ENCODE data around the gene KRTAP4-12.
"Not testable (repeated sequence)": the region's sequence is repeated elsewhere in the genome, so short reads cannot be mapped to it uniquely, and the experiment has no call there.

Gene KRTAP4-12

DNA sequence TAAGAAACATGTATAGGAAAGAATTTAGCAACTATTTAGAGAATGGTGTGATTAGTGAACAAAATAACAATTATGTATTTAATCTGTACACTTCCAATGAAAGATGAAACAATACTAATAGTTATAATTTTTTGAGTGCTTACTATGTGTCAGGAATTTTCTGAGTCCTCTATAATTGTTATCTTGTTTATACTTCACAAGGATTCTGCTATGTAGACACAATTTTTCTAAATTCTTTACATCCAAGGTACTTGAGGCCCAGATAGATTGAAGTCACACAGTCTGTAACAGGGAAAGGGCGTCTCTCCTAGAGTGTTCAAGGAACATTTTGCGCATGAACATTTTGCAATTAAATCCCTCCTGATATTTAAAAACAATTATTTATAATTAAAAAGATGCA lies 1.1 kb upstream of the KRTAP4-12 start:
- no peak for DNase-seq

DNA sequence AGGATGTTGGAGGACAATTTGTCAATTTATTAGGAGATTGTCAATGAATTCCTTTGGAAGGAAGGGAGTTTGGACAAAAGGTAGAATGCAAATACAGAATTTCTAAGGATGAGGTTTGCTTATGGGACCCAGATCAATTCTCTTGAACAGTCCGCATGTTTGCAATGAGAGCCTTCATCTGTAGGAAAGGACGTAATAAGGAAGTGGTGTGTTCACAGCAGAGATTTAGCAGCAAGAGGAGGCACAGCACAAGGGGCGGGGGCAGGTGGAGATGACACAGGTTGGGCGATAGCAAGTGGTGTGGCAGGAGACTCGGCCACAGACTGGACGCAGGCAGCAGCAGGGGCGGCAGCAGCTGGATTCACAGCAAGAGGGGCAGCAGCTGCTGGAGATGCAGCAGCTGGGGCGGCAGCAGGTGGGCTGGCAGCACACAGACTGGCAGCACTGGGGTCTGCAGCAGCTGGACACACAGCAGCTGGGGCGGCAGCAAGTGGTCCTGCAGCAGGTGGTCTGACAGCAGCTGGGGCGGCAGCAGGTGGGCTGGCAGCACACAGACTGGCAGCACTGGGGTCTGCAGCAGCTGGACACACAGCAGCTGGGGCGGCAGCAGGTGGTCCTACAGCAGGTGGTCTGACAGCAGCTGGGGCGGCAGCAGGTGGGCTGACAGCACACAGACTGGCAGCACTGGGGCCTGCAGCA lies 541 bp downstream of the KRTAP4-12 start:
- not testable (repeated sequence) for DNase-seq

DNA sequence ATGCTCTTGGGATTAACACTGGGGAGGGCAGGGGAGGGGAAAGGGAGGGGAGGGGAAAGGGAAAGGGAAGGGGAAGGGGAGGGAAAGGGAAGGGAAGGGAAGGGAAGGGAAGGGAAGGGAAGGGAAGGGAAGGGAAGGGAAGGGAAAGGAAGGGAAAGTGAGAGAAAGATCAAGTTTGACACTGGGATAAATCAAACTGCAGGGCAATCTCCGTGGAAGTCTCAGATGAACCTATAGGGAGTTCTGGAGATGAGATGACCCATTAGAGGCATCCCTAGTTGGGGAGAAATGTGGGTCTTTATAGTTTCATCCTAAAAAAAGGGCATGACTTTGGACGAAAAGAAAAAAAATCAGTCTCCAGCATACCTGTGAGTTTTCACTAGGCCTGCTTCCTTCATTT lies 2.2 kb downstream of the KRTAP4-12 start:
- no peak for DNase-seq

DNA sequence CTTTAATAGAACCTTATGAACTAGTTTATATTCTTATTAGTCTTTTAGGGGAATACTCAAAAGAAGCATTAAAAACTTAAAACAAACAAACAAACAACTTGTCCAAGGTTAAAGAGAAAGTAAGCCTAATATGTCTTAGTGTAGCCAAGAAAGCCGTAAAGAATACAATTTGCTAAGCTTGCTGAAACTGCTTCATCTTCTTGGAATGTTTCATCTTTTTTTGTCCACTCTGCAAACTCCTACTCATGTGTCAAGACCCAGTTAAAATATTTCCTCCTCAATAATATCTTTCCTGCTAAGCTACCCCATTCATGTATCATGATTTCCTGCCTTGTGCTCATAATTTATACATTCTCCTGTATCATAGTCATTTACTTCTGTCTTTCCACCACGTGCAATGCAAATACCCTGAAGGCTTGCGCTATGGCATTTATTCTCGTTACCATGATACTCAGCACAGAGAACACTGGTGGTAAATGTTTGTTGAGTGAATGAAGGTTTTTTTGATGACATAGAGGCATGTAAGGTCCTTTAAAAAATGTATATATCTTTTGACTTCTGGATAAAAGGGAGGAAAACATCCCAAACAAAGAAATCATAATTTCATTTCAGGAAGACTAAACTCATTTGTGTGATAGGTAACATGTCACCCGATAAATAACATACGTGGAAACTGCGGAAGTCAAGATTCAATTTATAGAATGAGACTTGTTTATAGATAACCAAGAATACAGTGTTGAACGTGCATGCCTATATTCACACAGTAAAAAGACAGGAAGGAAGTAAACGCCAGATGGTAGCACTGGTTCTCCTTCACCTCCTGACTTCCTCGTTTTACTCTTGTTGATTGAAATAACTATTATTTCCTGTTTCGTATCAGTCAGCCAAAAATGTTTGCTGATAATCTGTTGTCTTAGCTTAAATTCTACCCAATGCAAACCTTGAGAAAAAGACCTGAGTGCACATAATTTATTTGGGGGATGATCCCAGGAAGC lies 4.0 kb downstream of the KRTAP4-12 start:
- not testable (repeated sequence) for DNase-seq

DNA sequence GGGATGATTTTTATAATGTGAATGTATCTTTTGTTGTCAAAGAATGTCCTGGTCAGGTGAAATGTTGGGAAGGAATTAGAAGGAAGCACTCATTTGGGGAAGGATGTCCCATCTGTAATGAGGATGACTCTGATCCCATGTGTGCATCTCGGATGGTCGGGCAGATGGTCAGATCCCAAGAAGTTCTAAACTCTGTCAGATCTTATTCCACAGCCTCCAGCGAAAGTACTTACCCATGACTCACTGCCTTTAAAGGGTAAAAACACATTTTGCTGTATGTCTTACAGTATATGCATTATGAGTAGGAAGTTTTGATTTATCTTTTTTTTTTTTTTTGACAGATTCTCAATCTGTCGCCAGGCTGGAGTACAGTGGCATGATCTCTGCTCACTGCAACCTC lies 5.3 kb downstream of the KRTAP4-12 start:
- DNase-seq, result no peak

DNA sequence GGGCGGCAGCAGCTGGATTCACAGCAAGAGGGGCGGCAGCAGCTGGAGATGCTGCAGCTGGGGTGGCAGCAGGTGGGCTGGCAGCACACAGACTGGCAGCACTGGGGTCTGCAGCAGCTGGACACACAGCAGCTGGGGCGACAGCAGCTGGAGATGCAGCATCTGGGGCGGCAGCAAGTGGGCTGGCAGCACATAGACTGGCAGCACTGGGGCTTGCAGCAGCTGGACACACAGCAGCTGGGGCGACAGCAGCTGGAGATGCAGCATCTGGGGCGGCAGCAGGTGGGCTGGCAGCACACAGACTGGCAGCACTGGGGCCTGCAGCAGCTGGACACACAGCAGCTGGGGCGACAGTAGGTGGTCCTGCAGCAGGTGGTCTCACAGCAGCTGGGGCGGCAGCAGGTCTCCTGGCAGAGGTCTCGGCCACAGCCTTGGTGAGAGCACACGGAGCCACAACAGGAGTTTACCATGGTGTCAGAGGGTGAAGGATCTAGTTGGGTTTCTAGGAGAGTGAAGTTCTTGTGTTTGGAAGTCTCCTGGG lies 6.1 kb downstream of the KRTAP4-12 start, which contains the start of gene KRTAP4-11:
KRTAP4-11 (minus strand) TSS at position 528 of the 541 bp plus-strand sequence; CDS start at position 470, 58 bp downstream.
- not testable (repeated sequence) for DNase-seq

DNA sequence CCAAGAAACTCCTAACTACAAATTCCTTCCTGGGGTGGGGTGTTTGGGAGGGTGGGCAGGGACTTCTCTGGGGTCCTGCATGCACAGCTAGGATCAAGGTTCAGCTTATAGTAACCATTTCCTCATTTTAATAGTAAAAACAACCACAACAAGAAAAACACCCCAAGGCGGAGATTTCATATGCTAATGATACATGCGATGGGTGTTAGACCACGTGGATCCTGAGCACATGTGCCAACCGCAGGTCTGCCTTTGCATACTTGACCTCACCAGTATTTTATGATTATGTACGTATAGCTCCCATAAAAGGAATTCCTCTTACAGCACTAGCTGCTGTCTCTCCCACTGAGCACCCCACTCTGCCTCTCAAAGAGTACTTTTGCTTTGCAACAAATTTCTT lies 7.7 kb downstream of the KRTAP4-12 start:
- DNase-seq, result no peak

DNA sequence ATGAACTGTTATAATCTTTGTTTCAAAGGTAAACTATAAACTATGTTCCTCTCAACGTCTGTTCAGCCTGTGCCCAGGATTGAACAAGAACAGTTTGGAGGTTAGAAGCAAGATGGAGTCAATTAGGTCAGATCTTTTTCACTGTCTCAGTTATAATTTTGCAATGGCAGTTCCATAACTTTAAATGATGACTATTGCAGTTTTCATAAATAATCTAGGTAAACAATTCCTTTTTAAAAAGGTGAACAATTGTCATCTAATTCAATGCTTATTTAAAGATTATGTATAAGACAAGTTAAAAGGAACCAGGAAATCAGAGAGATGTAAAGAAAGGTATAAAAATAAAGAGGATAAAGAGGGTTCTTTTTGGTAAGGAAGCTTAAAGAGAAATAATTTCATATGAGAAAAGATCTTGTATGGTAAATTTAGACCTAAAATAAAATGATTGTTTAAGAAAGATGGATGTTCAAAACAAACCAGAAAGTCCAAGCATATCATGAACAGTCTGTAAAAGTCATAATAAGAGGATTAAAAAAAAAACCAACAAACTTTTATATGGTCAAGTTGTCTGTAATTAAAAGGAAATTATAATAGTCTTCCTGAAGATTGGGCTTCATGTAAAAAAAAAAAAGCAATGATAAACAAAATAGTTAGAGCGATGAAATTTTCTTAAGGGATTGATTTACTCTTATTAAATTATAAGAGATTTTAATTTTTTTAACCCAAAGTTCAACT lies 12.7 kb downstream of the KRTAP4-12 start:
- no peak for DNase-seq

DNA sequence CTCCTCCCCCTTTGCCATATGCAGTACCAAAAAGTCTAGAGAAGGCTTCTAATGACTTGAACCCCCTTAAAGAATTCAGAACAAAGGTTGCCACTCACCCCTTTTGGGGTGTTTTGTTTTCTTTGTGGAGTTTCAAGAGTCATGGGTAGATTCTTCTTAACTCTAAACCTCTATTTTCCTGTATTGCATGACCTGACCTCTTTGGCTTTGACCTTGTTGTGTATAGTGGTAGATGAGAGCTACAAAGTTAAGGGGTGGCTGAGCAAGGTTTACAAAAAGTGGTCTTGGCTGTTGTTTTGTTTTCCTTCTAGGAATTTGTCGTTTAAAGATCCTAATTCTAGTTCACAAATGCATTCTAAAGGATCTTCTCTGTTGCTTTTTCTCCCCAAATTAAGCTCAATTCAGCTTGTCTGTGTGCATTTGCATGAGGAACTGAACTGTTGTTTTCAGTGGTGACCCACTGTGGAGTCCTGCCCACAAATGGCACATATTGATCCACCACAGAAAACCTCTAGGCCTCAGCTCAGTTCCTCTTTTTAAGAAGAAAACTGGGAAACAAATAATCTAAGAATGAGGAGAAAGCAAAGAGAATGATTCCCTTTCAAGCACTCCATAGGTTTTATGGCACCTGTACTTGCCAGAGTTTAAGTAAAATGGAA lies 15.1 kb downstream of the KRTAP4-12 start:
- not testable (repeated sequence) for DNase-seq

DNA sequence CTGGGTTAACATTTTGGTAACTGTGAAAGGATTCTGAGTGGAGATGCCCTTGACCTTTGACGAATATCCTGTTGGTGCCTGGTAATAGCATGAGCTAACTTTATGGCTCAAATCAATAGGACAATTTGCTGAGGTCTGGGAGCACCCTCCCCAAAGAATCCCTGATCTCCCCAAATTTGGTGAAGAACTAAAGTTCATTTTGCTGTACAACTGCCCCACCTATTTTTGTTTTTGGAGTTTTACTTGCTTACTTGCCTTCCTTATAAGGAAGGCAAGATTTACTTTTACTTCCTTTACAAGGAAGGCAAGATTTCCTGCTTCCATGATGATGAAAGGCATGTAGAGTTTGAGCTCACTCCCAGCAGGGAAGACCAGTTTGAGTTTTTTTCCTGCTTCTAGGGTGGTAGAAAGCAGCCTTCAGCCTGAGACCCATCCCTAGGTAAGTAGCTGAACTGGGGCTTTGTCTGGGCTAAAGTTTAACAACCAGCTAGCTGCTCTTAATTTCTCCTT lies 16.0 kb downstream of the KRTAP4-12 start:
- DNase-seq, result no peak

DNA sequence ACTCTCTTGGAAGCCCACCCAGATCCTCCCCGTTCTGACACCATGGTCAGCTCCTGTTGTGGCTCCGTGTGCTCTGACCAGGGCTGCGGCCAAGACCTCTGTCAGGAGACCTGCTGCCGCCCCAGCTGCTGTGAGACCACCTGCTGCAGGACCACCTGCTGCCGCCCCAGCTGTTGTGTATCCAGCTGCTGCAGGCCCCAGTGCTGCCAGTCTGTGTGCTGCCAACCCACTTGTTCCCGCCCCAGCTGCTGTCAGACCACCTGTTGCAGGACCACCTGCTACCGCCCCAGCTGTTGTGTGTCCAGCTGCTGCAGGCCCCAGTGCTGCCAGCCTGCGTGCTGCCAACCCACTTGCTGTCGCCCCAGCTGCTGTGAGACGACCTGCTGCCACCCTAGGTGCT lies 18.6 kb downstream of the KRTAP4-12 start, which contains the start of gene KRTAP4-9:
KRTAP4-9 (plus strand) TSS at position 43 of the 400 bp plus-strand sequence; CDS start at position 43, 0 bp downstream.
- DNase-seq, result not testable (repeated sequence)

DNA sequence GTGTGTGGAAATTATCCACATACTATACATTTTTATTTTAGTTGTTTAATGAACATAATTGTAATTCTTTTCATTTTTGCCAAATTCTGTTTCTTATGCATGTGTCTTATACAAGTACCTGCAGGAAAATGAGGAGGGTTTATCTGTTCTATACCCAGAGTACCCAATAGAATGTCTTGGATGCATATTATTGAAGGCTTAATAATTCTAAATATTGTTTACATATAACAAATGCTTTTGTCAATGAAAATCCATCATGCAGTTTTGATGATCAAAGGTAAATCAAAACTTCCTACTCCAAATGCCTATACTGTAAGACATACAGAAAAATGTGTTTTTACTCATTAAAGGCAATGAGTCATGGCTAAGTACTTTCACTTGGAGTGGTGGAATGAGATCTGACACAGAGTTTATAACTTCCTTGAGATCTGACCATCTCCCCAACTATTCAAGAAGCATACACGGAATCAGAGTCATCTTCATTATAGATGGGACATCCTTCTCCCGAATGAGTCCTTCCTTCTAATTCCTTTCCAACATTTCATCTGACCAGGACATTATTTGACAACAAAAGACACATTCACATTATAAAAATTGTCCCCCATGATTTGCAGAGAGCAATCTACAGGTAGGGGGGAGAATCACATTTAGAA lies 19.5 kb downstream of the KRTAP4-12 start:
- DNase-seq, result not testable (repeated sequence)

DNA sequence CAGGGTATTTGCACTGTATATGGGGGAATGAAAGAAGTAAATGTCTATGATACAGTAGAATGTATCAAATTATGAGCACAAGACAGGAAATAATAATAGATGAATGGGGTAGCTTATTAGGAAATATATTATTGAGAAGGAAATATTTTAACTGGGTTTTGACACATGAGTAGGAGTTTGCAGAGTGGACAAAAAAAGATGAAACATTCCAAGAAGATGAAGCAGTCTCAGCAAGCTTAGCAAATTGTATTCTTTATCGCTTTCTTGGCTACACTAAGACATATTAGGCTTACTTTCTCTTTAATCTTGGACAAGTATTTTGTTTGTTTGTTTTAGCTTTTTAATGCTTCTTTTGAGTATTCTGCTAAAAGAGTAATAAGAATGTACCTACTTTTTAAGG lies 20.1 kb downstream of the KRTAP4-12 start:
- no peak for DNase-seq

DNA sequence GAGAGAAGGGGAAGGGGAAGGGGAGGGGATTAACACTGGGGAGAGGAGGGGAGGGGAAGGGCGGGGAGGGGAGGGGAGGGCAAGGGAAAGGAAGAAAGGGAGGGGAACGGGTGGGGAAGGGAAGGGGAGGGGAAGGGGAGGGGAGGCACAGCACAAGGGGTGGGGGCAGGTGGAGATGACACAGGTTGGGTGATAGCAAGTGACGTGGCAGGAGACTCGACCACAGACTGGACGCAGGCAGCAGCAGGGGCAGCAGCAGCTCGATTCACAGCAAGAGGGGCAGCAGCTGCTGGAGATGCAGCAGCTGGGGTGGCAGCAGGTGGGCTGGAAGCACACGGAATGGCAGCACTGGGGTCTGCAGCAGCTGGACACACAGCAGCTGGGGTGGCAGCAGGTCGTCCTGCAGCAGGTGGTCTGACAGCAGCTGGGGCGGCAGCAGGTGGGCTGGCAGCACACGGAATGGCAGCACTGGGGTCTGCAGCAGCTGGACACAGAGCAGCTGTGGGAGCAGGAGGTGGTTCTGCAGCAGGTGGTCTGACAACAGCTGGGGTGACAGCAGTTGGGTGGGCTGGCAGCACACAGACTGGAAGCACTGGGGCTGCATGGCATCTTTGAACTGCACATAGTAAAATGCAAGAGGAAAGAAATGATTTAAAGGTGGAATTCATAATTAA lies 22.3 kb downstream of the KRTAP4-12 start, which contains the start of gene KRTAP4-16:
KRTAP4-16 (minus strand) TSS at position 624 of the 674 bp plus-strand sequence; CDS start at position 624, 0 bp downstream.
- no peak for DNase-seq

DNA sequence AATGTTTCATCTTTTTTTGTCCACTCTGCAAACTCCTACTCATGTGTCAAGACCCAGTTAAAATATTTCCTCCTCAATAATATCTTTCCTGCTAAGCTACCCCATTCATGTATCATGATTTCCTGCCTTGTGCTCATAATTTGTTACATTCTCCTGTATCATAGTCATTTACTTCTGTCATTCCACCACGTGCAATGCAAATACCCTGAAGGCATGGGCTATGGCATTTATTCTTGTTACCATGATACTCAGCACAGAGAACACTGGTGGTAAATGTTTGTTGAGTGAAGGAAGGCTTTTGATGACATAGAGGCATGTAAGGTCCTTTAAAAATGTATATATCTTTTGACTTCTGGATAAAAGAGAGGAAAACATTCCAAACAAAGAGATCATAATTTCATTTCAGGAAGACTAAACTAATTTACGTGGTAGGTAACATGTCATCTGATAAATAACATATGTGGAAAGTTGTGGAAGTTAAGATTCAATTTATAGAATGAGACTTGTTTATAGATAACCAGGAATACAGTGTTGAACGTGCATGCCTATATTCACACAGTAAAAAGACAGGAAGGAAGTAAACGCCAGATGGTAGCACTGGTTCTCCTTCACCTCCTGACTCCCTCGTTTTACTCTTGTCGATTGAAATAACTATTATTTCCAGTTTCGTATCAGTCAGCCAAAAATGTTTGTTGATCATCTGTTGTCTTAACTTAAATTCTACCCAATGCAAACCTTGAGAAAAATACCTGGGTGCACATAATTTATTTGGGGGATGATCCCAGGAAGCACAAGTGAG lies 24.1 kb downstream of the KRTAP4-12 start:
- DNase-seq, result not testable (repeated sequence)

DNA sequence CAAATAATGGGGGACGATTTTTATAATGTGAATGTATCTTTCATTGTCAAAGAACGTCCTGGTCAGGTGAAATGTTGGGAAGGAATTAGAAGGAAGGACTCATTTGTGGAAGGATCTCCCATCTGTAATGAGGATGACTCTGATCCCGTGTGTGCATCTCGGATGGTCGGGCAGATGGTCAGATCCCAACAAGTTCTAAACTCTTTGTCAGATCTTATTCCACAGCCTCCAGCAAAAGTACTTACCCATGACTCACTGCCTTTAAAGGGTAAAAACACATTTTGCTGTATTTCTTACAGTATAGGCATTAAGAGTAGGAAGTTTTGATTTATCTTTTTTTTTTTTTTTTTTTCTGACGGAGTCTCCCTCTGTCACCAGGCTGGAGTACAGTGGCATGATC lies 25.5 kb downstream of the KRTAP4-12 start:
- DNase-seq, result no peak

DNA sequence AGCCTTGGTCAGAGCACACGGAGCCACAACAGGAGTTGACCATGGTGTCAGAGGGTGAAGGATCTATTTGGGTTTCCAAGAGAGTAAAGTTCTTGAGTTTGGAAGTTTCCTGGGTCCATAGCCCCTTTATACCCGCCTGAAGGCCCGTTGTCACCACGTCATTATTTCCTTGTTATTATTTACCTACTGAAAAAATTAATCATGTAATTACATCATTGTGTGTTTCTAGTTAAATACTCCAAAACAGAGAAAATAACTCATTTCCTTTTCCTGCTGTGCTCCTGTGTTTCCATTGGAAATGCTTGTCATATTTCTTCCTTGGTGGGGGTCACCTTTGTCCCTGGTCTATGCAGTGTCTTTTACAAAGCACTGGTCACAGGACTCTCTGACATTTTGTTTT lies 25.9 kb downstream of the KRTAP4-12 start, which contains the start of gene KRTAP4-8:
KRTAP4-8 (minus strand) TSS at position 101 of the 400 bp plus-strand sequence; CDS start at position 43, 58 bp downstream.
- no peak for DNase-seq

DNA sequence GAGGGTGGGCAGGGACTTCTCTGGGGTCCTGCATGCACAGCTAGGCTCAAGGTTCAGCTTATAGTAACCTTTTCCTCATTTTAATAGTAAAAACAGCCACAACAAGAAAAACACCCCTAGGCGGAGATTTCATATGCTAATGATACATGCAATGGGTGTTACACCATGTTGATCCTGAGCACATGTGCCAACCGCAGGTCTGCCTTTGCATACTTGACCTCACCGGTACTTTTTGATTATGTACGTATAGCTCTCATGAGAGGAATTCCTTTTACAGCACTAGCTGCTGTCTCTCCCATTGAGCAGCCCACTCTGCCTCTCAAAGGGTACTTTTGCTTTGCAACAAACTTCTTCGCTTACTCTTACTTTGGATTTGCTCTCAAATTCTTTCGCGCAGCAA lies 27.9 kb downstream of the KRTAP4-12 start:
- DNase-seq, result no peak

DNA sequence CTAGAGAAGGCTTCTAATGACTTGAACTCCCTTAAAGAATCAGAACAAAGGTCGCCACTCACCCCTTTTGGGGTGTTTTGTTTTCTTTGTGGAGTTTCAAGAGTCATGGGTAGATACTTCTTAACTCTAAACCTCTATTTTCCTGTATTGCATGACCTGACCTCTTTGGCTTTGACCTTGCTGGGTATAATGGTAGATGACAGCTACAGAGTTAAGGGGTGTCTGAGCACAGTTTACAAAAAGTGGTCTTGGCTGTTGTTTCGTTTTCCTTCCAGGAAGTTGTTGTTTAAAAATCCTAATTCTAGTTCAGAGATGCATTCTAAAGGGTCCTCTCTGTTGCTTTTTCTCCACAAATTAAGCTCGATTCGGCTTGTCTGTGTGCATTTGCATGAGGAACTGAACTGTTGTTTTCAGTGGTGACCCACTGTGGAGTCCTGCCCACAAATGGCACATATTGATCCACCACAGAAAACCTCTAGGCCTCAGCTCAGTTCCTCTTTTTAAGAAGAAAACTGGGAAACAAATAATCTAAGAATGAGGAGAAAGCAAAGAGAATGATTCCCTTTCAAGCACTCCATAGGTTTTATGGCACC lies 35.1 kb downstream of the KRTAP4-12 start:
- DNase-seq, result not testable (repeated sequence)

All from NCI-H1694 treated with DMSO at 0.1 percent for 48 hours (cell line).